ENCODE results near the gene PITX1. TPM values are rescaled to one million over a fixed set of nuclear protein-coding genes. Genes with fewer than 3 reads are reported as not detected.
A peak's percentile ranks its signal among the peaks of the same experiment; 100 is the strongest.

Gene PITX1
- total RNA-seq, 4 donors from 2014 or later: 571 to 1,232 (median 680) TPM

DNA sequence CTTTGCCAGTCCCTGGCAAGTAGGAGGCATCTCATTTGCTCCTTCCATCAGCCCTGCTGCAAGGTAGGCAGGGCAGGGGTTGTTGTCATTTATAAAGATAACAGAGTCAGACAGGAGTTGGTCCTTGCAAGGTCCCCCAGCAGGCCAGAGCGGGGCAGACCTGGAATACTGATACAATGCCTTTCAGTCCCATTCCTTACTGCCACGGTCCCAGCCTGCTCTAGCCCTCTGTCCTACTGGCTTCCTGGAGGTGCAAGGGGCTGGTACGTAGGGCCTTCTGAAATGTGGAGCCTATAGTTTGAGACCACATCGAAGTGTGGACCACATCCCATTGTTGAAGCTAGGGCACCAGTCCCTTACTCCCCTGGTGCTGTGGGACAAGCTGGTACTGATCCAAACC, 42.8 kb upstream of the PITX1 start:
- WGBS, 2 donors: 35 to 50% methylated on average over 1 to 3 of the region's 4 CpGs
- TF ChIP-seq, protein P1, sequence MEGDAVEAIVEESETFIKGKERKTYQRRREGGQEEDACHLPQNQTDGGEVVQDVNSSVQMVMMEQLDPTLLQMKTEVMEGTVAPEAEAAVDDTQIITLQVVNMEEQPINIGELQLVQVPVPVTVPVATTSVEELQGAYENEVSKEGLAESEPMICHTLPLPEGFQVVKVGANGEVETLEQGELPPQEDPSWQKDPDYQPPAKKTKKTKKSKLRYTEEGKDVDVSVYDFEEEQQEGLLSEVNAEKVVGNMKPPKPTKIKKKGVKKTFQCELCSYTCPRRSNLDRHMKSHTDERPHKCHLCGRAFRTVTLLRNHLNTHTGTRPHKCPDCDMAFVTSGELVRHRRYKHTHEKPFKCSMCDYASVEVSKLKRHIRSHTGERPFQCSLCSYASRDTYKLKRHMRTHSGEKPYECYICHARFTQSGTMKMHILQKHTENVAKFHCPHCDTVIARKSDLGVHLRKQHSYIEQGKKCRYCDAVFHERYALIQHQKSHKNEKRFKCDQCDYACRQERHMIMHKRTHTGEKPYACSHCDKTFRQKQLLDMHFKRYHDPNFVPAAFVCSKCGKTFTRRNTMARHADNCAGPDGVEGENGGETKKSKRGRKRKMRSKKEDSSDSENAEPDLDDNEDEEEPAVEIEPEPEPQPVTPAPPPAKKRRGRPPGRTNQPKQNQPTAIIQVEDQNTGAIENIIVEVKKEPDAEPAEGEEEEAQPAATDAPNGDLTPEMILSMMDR (IDR thresholded peaks at IDR 0.05): no peak

DNA sequence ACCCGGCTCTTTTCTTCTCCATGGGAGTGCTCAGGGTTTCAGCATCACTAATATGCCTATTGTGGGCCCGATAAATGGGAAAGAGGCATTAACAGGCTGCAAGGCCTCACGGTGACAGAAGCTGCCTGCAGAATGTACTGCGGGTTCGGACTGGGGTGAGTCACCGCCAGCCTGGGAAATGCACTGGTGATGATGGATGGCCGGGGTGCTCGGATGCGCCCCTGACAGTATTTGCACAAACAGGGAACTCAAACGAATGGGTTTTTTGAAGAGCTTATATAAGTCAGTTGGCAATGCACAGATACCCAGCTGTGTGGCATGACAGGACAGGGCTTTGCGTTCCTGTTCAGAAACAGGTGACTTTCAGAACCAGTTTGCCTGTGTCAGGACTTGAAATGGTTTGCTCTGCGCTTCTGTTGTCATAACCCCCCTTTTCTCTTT, 42.0 kb upstream of the PITX1 start:
- Histone ChIP-seq H3K4me3 (no peak overlapping the region), H3K36me3 (no peaks in the 10 kb centered on the region), H3K4me1 (peaks cover 29 to 87% (median 43%) of the 10 kb centered on the region in 3 donors), H3K9me3 (peaks cover 0 to 8% (median 6%) of the 10 kb centered on the region in 3 donors), H3K27ac (peak overlapping the region; percentile 76 to 92 (median 82)), H3K27me3 (no peaks in the 10 kb centered on the region)
- no peak for DNase-seq
- 9 to 29% methylated on average over 12 of the region's 12 CpGs for WGBS, 2 donors
- intact Hi-C loops (cut with DNase I): no loop called here
- TF ChIP-seq, protein P1 (IDR thresholded peaks at IDR 0.05): no peak
- TF ChIP-seq POLR2A (IDR thresholded peaks at IDR 0.05): peak in 2 of 4 donors; percentile 33 to 58

More for the DNA sequence above, 42.8 kb upstream of the PITX1 start:
- Histone ChIP-seq H3K4me1 (peaks cover 29 to 79% (median 43%) of the 10 kb centered on the region in 3 donors), H3K27ac (peak overlapping the region; percentile 42 to 92 (median 82)), H3K36me3 (peaks cover 0 to 3% (median 0%) of the 10 kb centered on the region in 3 donors), H3K27me3 (no peaks in the 10 kb centered on the region), H3K9me3 (peaks cover 0 to 15% (median 12%) of the 10 kb centered on the region in 3 donors), H3K4me3 (no peak overlapping the region)
- intact Hi-C loops (cut with DNase I): no loop called here
- no peak for DNase-seq

DNA sequence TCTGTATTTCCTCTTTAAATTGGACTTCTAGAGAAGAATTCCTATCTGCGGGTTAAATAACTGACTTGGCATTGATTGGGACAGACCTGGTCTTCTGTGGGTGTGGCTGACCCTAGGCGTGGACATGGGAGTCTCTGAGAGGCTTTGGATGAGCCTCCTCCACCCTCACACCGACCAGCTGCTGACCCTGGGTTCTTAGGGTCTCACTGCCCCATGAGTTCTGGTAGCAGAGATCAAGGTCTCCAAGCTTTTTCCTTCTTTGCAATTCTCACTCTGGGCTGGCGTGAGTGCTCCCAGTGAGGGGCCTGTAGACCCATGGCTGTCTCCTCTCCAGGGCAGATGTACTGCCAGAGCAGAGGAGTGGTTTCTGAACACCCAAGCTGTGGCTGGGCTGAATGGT, 41.6 kb upstream of the PITX1 start:
- no peak for DNase-seq
- 9 to 42% methylated on average over 3 to 4 of the region's 4 CpGs for WGBS, 2 donors
- TF ChIP-seq, protein P1 (IDR thresholded peaks at IDR 0.05): no peak
- TF ChIP-seq POLR2A (IDR thresholded peaks at IDR 0.05): no peak
- peaks cover 0 to 4% (median 1%) of the 10 kb centered on the region in 3 donors for H3K9me3 ChIP-seq
- H3K36me3 ChIP-seq: no peaks in the 10 kb centered on the region
- peak overlapping the region; percentile 76 to 92 (median 82) for H3K27ac ChIP-seq
- intact Hi-C loops (cut with DNase I): no loop called here
- no peaks in the 10 kb centered on the region for H3K27me3 ChIP-seq
- no peak overlapping the region for H3K4me3 ChIP-seq
- H3K4me1 ChIP-seq: peaks cover 29 to 88% (median 43%) of the 10 kb centered on the region in 3 donors

DNA sequence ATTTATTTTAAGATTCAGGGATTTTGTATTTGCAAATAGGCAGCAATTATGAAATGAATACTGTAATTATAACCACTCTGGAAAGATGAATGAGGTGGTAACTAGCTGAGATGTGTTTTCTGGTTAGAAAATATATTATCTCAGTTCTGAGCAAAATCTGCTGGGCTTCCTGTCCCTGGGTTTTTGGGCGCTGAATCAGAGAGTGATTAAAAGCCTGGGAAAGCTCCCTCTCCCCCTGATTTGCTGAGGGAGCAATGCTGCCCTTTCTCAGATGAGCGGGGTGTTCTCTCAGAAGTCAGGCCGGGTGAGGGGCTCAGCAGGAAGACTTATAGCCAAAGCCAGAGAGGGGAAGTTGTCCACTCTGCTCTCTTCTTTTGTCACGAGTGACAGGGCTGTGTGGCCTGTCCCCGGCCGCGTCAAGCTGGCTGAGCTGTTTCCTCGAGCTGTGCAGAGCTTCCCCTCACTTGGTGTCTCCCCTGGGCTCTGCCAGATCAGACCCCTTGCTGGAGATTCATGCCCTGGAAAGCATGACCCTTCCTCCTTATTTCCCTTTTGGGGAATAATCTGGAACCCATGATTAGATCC, 39.8 kb upstream of the PITX1 start:
- intact Hi-C loops (cut with DNase I): no loop called here
- Histone ChIP-seq H3K27ac (peak overlapping the region; percentile 80 to 92 (median 86)), H3K27me3 (no peaks in the 10 kb centered on the region), H3K9me3 (no peaks in the 10 kb centered on the region), H3K36me3 (no peaks in the 10 kb centered on the region), H3K4me3 (no peak overlapping the region), H3K4me1 (peaks cover 29 to 73% (median 43%) of the 10 kb centered on the region in 3 donors)
- TF ChIP-seq, protein P1 (IDR thresholded peaks at IDR 0.05): no peak
- no peak for TF ChIP-seq POLR2A (IDR thresholded peaks at IDR 0.05)
- DNase-seq: no peak
- 39 to 60% methylated on average over 5 to 7 of the region's 8 CpGs for WGBS, 2 donors

DNA sequence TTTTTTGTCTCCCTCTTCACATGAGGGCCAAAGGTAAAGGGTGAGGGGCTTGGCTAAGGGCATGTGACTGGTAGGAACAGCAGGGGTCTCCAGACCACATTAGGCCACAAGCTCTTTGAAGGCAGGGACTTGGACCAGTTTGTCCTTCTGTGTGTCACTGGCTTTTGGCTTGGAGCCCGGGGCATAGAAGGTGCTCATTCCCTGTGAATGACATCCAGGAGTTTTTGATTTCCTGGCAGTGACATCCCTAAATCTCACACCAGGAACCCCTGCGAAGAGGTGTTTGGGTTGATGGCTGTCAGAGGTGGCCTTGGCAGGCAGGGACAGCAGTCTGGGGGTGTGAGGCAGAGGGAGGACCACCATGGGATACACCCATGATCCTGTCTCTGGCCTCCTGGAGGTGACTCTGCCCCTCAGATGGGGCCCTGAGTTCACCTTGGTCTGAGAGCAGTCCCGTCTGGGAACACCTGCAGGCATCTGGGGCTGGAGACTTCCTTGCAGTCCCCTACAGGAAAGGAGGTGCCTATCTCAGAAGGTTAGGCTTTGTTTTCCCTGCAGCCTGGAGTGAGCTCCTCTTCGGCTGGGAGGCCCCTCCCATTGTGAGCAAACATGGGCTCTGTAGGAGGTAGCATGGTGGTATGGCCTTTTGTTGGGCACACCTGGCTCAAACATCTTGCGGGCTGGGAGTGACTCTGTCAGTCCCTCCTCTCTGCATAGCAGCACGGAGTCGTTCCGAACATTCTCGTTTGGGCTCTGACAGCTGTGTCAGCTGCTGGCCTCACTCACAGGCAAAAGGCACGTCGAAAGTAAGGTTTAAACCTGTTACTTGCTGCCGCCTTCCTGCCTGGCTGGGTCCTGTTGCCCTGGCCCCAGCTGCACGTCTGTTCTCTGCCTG, 38.6 kb upstream of the PITX1 start:
- TF ChIP-seq POLR2A (IDR thresholded peaks at IDR 0.05): peak in 3 of 4 donors; percentile 14 to 63 (median 49)
- TF ChIP-seq, protein P1 (IDR thresholded peaks at IDR 0.05): peak in 1 of 6 experiments; percentile 13
- Histone ChIP-seq H3K9me3 (no peaks in the 10 kb centered on the region), H3K27me3 (no peaks in the 10 kb centered on the region), H3K36me3 (no peaks in the 10 kb centered on the region), H3K27ac (peak overlapping the region; percentile 80 to 92 (median 86)), H3K4me3 (no peak overlapping the region), H3K4me1 (peaks cover 29 to 67% (median 40%) of the 10 kb centered on the region in 3 donors)
- no peak for DNase-seq
- intact Hi-C loops (cut with DNase I): no loop called here
- 18 to 27% methylated on average over 7 to 9 of the region's 13 CpGs for WGBS, 2 donors
